ELF-1 (cell line): Measurements from ENCODE around the gene PDZD2.

Experiments
- DNase-seq: peaks from one replicate; pipeline ENCODE4 v3.0.0-alpha.2; 2016; ENCODE audit warnings: low read depth, low spot score

Gene PDZD2

GRCh38 chr5:31637851-31638250 lies 1.1 kb upstream of the PDZD2 start:
- no peak for DNase-seq

- no peak for DNase-seq
Observed at GRCh38 chr5:31638345-31638744, 586 bp upstream of the PDZD2 start.

- DNase-seq = peak; percentile 74
Observed at GRCh38 chr5:31639481-31640411, 815 bp downstream of the PDZD2 start.

GRCh38 chr5:31640573-31640972 lies 1.6 kb downstream of the PDZD2 start:
- no peak for DNase-seq

GRCh38 chr5:31641059-31641458 lies 2.1 kb downstream of the PDZD2 start:
- DNase-seq = no peak

- no peak for DNase-seq
Observed at GRCh38 chr5:31641575-31641974, 2.6 kb downstream of the PDZD2 start.

GRCh38 chr5:31645420-31646081 lies 6.6 kb downstream of the PDZD2 start:
- peak; percentile 74 for DNase-seq

- no peak for DNase-seq
Observed at GRCh38 chr5:31648326-31648725, 9.4 kb downstream of the PDZD2 start.

- no peak for DNase-seq
Observed at GRCh38 chr5:31651241-31651640, 12.3 kb downstream of the PDZD2 start.

- DNase-seq = no peak
Observed at GRCh38 chr5:31655491-31655890, 16.6 kb downstream of the PDZD2 start.

GRCh38 chr5:31656806-31657205 lies 17.9 kb downstream of the PDZD2 start:
- DNase-seq = no peak

GRCh38 chr5:31657315-31657979 lies 18.5 kb downstream of the PDZD2 start:
- no peak for DNase-seq

GRCh38 chr5:31661257-31661656 lies 22.3 kb downstream of the PDZD2 start:
- no peak for DNase-seq

GRCh38 chr5:31663519-31663918 lies 24.6 kb downstream of the PDZD2 start:
- DNase-seq = no peak

- DNase-seq = peak; percentile 74
Observed at GRCh38 chr5:31664566-31664965, 25.6 kb downstream of the PDZD2 start.

- no peak for DNase-seq
Observed at GRCh38 chr5:31671339-31671741, 32.4 kb downstream of the PDZD2 start.

GRCh38 chr5:31674371-31674951 lies 35.5 kb downstream of the PDZD2 start:
- DNase-seq = no peak

GRCh38 chr5:31675472-31675871 lies 36.5 kb downstream of the PDZD2 start:
- DNase-seq = no peak

GRCh38 chr5:31678180-31678579 lies 39.2 kb downstream of the PDZD2 start:
- DNase-seq = no peak

GRCh38 chr5:31680528-31680927 lies 41.6 kb downstream of the PDZD2 start:
- no peak for DNase-seq

- DNase-seq = no peak
Observed at GRCh38 chr5:31682025-31682424, 43.1 kb downstream of the PDZD2 start.

- peak; percentile 25 for DNase-seq
Observed at GRCh38 chr5:31682851-31683250, 43.9 kb downstream of the PDZD2 start.
